GM21423 (cell line): Measurements from ENCODE around the gene SFTA2.

Source experiments
- ATAC-seq: cut with Tn5 transposase; IDR thresholded peaks from one replicate; pipeline ENCODE4 v1.9.1; 2021; ENCODE audit warnings: mild to moderate bottlenecking, moderate library complexity; ENCODE audit not compliant: unreplicated experiment

The SFTA2 gene

DNA sequence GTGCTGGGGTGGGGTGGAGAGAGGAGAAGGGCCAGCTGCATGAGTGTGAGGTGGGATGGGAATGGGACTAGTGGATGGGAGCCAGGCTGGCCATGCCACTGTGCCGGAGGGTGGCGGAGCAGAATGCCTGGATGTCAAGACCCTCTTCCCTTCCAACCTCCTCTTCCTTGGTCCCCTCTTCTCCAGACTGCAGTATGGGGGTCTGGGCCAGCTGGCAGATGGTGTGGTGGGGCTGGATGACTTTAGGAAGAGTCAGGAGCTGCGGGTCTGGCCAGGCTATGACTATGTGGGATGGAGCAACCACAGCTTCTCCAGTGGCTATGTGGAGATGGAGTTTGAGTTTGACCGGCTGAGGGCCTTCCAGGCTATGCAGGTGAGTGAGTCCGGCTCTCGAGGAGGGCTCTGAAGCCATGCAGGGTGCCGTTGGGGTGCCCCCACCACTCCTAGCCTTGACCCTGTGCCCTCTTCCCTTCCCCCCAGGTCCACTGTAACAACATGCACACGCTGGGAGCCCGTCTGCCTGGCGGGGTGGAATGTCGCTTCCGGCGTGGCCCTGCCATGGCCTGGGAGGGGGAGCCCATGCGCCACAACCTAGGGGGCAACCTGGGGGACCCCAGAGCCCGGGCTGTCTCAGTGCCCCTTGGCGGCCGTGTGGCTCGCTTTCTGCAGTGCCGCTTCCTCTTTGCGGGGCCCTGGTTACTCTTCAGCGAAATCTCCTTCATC is 40.0 kb downstream of the SFTA2 start:
- no peak for ATAC-seq

DNA sequence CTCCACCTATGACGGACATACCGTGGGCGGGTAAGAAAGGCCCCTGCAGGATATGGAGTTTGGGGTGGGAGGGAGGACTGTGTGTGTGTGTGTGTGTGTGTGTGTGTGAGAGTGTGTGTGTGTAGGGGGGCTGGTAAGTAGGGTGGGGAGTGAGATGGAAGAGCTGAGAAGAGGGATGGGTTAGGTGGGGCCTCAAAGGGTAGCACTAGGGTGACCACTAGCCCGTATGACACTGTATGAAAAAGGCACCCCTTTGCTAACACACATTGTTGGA is 40.6 kb downstream of the SFTA2 start:
- ATAC-seq = no peak

DNA sequence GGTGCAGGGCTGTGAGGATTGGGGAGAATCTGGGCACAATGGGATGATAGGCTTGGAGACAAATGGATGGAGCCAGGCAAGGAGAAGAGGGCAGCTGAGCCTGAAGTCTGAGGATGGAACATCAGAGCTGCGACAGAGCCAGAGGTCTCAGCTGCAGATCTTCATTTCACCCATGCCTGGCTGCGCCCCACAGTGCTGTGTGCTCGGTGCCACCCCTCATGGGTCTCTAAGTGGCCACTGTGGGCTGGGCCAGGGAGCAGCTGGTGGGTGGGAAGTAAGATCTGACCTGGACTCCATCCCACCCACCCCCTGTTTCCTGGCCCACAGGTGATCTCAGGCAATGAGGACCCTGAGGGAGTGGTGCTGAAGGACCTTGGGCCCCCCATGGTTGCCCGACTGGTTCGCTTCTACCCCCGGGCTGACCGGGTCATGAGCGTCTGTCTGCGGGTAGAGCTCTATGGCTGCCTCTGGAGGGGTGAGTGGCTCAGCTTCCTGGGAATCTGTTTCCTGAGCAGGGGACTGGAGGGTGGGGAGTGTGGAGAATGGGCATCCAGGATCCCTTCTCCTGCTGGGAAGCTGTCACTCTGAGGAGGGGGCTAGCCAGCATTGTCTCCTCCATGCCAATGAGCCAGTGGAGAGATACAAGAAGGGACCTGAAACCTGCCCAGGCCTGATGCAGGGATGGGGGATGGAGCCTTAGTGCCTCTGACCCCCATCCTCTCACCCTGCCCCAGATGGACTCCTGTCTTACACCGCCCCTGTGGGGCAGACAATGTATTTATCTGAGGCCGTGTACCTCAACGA is 41.1 kb downstream of the SFTA2 start:
- no peak for ATAC-seq

DNA sequence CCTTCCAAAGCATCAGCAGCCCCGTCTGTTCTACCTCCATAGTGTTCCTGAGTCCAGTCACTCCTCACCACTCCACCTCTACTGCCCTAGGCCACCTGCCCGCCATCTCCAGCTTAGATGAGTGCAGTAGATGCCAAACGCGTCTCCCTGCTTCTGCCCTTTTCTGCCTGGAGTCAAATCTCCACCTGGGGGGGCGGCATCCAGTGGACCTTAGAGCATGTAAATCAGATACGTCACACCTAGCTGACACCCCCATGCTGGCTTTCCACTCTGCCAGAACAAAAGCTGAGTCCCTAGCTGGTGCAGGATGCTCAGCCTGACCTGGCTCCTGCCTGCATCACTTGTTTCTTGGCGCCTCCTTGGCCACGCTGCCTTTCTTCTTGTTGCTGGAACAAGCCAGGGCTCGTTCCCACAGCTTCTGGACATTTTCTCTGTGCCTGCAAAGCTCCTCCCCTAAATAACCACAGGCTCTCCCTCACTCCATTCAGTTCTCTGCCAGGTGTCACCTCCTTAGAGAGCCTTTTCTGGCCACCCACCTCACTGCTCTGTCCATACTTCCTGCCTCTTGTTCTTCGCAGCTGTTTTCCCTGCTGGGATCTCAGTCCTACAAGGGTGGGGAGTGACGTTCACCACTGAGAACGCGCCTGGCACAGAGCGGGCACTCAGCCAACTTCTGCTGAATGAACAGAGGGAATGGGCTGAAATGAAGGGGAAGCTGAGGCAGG is 41.9 kb downstream of the SFTA2 start:
- ATAC-seq = no peak

DNA sequence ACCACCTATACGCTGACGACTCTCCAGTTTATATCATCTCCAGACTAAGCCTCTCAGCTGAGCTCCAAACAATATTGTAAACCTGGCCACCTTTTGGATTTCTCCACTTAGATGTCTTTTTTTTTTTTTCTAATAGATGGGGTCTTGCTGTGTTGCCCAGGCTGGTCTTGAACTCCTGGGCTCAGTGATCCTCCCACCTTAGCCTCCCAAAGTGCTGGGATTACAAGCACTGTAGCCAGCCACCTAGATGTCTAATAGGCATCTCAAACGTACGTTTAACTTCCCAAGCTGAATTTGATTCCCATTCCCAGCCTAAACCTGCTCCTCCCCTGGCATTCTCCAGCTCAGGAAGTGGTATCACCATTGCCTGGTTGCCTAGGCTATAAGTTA is 42.5 kb downstream of the SFTA2 start:
- no peak for ATAC-seq

DNA sequence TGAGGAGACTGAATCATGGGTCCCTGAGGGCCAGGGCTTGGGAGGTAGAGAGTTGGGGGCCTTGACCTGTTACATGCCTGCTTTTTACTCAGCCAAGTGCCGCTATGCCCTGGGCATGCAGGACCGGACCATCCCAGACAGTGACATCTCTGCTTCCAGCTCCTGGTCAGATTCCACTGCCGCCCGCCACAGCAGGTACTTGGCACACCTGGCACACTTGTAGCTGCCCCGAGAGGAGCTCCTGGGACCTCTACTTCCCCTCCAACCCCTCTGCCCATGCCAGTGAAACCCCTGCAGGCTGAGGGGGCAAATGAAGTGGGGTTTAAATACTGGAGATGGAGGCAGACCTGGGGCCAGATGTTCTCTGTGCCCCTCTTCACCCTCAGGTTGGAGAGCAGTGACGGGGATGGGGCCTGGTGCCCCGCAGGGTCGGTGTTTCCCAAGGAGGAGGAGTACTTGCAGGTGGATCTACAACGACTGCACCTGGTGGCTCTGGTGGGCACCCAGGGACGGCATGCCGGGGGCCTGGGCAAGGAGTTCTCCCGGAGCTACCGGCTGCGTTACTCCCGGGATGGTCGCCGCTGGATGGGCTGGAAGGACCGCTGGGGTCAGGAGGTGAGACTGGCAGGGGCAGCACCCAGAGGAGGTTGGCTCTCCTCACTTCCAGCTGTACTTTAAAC is 43.0 kb downstream of the SFTA2 start:
- no peak for ATAC-seq

DNA sequence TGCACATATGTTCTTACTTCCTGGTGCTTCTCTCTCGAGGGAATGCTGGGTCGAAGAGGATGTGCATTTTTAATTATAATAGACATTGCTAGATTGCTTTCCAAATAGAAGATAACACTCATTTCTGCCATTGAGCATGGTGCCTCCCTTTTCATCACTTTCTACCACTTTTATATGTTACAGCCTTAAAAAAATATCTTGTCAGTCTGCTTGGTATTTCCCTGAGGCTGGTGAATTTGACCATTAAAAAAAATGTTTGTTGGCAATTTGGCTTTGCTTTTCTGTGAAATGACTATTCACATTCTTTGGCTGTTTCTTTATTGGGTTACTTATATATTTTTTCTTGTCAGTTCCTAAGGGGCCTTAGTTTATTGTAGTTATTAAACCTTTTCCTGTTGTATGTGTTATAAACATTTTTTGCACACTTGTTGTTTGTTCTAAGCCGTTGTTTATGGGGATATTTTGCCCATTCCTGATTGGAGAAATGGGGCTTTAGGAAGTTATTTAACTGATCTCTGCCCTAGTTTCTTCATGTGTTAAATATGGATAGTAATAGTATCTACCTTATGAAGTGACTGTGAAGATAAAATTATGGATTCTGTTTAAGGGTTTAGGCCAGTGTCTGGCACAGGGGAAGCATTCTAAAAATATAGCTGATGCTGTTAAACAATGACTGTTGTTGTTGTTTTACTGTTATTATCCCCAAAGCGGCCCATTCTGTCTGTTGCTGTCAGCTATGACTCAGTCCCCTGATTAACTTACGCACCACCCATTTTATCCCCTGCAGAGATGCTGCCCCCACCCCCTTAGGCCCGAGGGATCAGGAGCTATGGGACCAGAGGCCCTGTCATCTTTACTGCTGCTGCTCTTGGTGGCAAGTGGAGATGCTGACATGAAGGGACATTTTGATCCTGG is 43.8 kb downstream of the SFTA2 start:
- ATAC-seq = no peak

DNA sequence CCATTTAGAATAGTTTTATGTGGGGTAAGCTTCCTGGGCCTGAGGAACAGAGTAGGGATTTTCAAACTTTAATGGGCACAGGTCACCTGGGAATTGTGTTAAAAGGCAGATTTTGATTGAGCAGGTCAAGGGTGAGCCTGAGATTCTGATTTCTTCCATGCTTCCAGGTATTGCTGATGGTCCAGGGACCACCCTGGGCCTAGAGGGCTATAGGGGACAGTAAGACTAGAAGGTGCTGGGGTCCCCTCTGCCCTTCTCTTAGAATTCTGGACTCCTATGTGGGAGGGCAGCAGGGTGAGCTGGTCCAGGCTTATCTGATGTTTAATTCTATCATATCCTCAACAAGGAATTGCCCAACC is 45.1 kb downstream of the SFTA2 start:
- no peak for ATAC-seq

DNA sequence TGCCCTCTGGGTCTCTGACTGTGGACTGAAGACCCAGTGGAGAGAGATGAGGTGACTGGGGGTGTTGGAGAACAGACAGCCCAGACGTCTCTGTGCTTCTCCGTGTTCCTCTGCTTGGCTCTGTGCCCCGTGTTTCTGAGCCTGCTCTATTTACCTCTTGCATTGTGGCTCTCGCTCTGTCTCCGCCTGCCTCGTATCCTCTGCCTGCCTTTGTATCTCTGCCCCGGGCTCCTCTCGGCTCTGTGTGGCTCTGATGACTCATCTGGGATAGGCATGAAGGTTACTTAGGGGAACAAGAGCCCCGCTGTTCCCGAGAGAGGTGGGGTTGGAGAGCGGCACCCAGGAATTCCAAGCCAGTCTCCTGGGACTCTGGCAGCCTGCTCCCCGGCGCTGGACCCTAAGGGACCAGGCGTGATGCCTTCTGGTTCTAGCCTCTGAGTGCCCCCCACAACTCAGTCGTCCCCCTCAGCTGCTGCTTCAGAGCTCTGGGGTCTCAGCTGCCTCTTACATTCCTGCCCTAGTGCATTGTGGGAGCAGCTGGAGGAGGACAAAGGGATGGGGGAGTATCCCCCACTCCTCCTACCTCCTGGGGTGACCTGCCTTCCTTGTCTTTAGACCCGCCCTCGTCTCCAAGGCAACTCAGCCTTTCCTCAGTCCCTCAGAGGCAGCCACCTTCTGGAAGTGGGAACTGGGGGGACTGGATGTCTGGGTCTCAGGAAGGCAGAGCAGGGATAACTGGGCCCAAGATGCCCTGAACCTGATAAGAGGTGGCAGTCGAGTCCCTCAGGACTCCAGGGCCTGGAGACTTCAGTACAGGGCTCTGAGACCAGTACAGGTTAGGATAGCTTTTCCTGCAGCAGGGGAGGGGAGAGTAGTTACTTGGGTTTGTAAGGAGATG is 45.7 kb downstream of the SFTA2 start:
- no peak for ATAC-seq

DNA sequence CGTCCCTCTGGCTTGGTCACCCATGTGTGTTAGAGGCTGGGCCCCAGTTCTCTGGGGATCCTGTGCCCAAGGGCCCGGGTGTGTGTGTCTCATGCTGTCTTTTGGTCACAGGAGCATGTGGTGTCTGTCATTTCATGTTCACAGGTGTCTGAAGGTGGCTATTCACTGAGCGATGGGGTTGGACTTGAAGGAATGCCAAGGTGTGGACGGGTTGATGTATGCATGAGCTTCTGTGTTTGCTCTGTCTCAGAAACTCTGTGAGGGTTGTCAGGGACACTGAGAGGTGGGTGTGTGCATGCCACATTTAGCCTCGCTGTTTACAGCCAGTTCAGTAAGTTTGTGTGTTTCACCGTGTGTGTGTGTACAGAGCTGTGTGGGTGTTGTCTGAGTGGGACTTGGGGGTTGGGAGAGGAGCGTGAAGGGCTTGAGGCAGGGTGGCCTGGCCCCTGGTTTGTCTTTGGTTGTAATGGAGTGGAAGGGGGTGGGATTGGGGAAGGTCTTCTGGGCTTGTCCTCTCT is 46.4 kb downstream of the SFTA2 start:
- no peak for ATAC-seq

DNA sequence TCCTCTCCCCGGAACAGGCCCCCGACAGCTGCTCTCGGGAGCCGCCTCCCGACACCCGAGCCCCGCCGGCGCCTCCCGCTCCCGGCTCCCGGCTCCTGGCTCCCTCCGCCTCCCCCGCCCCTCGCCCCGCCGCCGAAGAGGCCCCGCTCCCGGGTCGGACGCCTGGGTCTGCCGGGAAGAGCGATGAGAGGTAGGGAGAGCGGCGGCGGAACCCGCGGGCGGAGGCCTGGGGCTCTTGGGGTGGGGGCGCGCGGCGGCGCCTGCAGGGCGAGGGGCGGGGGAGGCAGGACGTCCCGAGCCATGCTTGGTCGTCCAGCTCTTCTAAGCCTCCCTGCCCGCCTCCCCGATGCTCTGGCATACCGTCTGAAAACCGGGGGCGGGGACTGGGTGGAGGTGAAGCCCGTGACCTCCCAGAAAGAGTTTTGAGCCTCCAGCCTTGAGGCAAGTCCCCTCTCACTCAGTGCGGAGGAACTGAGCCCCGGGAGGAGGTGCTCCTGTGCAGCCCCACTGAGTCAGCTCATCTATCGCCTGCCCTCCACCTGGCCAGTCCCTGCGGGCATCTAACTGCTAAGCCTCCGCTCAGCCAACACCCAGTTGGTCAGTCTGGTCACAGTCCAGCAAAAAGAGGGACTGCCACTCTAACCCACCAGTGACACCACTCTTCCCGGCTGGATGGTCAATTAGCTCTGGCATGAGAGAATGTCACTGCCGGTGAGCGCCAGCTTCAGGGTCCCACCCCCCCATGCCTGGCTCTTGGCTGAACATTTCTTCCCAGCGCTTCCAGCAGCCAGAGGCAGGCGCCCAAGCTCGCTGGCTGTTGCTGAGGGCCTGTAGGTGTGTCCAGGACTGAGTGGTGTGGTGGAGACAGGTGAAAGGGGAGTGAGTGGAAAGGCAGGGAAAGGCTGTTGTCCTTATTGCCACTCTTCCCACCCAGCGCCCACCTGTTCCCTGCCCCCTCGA is 47.2 kb downstream of the SFTA2 start:
- ATAC-seq = peak; percentile 10

DNA sequence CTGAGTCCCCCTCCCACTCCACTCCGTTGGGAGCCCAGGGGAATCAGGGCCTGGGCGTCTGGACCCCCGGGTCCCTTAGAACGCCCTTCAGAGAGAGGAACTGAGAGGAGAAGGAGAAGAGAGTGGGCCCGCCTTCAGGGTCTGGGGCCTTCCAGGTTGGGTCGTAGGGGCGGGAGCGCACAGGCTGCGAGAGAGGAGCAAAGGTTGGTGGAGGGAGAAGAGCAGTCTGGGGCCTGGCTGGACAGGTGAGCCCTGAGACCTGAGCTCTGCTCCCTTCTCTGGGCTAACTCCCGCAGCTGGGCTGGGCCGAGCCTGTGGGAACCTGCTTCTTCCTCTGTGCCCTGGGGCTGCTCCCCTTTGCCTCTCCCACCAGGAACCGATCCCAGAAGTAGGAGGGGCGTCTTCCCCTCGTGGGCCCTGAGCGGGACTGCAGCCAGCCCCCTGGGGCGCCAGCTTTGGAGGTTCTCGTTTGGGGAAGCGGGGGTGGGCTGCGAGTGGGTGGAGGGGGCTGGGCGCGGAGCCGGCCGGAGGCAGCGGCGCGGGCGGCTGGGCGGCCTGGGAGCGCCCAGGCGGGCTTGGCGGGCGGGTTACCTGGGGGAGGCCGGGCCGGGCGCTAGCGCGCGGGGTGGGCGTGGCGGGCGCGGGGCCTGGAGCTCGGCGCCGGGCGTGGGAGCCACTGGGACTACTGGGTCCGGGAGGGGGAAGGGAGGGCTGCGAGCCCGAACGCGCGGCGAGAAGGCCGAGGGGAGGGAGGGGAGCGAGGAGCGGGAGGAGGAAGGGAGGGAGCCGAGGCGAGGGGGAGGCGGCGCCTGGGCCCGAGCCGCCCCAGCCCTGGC is 48.1 kb downstream of the SFTA2 start, which contains the start of gene DDR1:
DDR1 (plus strand) TSS at position 835 of the 836 bp plus-strand sequence. CDS start 4,211 bp downstream, outside the sequence.
- ATAC-seq = peak; percentile 32

DNA sequence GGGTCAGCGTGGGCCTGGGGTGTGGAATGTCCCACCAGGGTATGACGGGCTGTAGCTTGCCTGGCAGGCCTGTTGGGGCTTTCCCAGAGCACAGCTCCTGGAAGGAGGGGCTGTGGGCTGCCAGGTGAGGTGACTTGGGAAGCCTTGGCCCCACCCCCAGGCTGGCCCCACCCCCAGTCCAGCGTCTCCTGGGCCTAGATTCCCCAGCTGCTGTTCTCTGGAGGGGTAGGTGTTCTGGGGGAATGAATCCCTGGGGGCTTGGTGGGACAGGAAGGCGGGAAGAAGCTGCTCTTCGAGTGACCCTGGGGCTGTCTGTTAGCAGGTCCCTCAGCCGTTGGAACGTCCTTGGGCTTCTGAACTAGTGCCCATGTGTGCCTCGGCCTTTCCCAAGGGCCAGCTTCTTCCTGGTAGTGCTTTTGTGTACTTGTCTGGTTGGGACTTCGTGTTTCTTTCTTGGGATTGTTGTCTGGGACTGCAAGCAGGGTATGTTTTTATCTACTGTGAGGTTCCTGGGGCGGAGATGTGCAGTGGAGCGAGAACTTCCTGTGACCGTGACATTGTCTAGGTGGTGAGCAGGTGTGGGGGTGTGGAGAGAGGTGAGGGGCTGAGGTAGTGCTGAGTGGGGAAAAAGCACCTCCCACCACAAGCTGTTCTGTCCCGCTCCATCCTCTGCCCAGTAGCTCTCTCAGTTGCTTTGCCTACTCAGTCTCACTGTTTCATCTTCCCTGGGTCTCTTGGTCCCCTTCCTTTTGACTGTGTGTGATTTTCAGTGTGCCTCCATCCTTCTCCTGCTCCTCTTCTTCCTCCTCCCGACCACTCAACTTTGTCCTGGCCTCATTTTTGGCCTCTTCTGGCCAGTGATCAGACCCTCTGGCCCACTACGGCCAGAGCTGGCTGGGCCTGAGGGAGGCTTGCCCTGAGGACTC is 48.9 kb downstream of the SFTA2 start:
- ATAC-seq = no peak

DNA sequence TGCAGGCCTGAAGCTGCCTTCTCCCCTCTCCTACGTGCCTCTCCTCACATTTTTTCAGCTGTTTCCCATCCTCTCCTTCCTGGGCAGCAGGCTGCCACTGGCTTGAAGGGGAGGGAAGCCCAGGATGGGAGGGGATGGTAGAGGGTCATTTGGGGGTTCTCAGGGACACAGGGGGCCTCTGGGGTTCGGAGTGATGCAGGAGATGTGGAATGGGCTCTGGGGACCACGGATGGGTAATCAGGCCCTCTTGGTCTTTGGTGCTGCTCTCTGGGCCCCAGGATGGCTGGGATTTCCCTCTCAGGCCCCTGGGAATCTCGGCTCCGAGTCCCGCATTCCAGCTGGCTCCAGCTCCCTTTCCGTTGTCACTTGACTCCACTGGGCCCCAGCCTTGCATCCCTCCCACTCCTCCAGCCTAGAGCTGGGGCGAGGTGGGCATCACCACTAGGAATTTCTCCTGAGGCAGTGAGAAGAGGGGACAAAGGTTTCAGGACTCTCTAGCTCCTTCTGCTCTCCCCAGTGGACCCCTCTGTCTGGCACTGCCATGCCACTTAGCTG is 49.7 kb downstream of the SFTA2 start:
- ATAC-seq = no peak

DNA sequence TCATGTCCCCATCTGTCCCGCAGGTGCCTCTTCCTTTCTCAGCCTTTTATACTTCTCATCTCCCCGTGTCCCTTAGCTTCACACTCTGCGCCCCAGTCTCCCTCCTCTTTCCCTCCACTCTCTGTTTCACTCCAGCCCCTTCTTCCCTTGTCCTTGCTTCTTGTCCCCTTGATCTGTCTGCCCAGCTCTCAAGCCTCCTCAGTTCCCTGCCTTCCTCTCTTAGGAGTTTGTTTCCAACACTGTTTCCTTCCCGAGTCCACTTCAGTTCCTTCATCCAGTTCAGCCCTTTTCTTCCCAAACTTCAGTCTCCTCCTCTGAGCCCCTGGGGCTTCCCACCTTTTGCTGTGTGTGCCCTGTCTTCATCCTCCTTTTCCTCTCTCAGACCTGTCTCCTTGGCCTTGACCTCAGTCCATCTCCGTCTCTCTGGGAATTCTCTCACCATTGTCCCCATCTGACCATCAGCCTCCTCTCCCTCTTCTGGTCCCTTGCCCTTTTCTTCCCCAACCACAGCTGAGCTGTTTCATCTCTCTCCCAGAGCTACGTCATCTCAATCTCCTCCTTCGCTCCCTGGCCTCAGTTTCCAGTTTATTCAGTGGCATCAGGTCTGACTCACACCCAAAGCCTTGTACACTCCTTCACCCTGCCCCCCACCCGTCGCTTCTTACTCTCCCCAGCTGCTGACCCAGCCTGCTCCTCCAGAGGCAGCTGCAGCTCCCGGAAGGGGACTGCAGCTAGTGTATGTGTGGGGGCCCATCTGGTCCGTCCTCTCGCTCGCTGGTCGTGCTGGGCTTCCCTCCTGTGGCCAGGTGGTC is 50.4 kb downstream of the SFTA2 start:
- no peak for ATAC-seq
